ENCODE results near the gene ABCB8. TPM values are rescaled to one million over a fixed set of nuclear protein-coding genes. Genes with fewer than 3 reads are reported as not detected.

Gene ABCB8
- total and polyA plus RNA-seq, 9 of the 15 experiments (the other 6 are each of a cell fraction or from before 2014, with no cell fraction given) = 7.6 to 106 (median 36.3) TPM

- TF ChIP-seq E2F5 (CRISPR knock-in tag; IDR thresholded peaks at IDR 0.05) (no peak), HDAC8 (tag; IDR thresholded peaks at IDR 0.05) (peak; percentile 47; the same call in 1 of the 2 replicates), RCOR1 (IDR thresholded peaks at IDR 0.05; ENCODE audit: borderline replicate concordance in 1 of 2, low read depth in 2 of 2, low read length in 2 of 2) (no peak), BRD9 (IDR thresholded peaks at IDR 0.05; ENCODE audit: low read depth, partially characterized antibody) (no peak), ZNF23 (CRISPR knock-in tag; IDR thresholded peaks at IDR 0.05) (no peak), PHB (CRISPR knock-in tag; IDR thresholded peaks at IDR 0.05) (peak; percentile 57; the same call in 1 of the 2 replicates), ZNF444 (CRISPR knock-in tag; IDR thresholded peaks at IDR 0.05) (0 out of 2 replicates have a peak, but pooled peaks have one; percentile 13), RBFOX2 (IDR thresholded peaks at IDR 0.05; ENCODE audit: low read depth, low read length) (no peak), MLLT1 (IDR thresholded peaks at IDR 0.05) (0 out of 4 replicates have a peak, but pooled peaks of 1 of the 2 experiments have one; percentile 16), PREB (CRISPR knock-in tag; IDR thresholded peaks at IDR 0.05) (0 out of 2 replicates have a peak, but pooled peaks have one; percentile 4), EP400 (IDR thresholded peaks at IDR 0.05) (no peak), PHTF2 (CRISPR knock-in tag; IDR thresholded peaks at IDR 0.05) (no peak), SREBF2 (CRISPR knock-in tag; IDR thresholded peaks at IDR 0.05) (0 out of 2 replicates have a peak, but pooled peaks have one; percentile 10), ZBTB12 (CRISPR knock-in tag; IDR thresholded peaks at IDR 0.05) (peak; percentile 16; the same call in 1 of the 2 replicates), KDM2B (CRISPR knock-in tag; IDR thresholded peaks at IDR 0.05) (0 out of 2 replicates have a peak, but pooled peaks have one; percentile 16), RFX5 (IDR thresholded peaks at IDR 0.05; ENCODE audit: low read depth, low read length) (0 out of 2 replicates have a peak, but pooled peaks have one; percentile 16)
- TF ChIP-seq, protein P1, sequence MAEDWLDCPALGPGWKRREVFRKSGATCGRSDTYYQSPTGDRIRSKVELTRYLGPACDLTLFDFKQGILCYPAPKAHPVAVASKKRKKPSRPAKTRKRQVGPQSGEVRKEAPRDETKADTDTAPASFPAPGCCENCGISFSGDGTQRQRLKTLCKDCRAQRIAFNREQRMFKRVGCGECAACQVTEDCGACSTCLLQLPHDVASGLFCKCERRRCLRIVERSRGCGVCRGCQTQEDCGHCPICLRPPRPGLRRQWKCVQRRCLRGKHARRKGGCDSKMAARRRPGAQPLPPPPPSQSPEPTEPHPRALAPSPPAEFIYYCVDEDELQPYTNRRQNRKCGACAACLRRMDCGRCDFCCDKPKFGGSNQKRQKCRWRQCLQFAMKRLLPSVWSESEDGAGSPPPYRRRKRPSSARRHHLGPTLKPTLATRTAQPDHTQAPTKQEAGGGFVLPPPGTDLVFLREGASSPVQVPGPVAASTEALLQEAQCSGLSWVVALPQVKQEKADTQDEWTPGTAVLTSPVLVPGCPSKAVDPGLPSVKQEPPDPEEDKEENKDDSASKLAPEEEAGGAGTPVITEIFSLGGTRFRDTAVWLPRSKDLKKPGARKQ (CRISPR knock-in tag; IDR thresholded peaks at IDR 0.05) = no peak
Observed at GRCh38 chr7:151057506-151057988, 29.3 kb downstream of the ABCB8 start, which contains the start of gene CDK5 (continued).

Data from K562 (cell line).